GM18951 (cell line): ENCODE measurements around the gene CFAP119.

ENCODE experiments used
- POLR2A ChIP-seq: IDR thresholded peaks from 4 replicates; pipeline ENCODE4 v1.6.1; 2011; ENCODE audit warnings: mild to moderate bottlenecking; ENCODE audit not compliant: insufficient read length, insufficient read depth; ENCODE audit errors: extremely low read depth
- in situ Hi-C: fragments of 300-500 bp; cut with MboI; formaldehyde crosslinking; loops from one replicate; pipeline ENCODE4 v1.12.0; 2022; ENCODE audit warnings: low sequenced_read_pairs, mixed read lengths, inconsistent platforms; ENCODE audit not compliant: unreplicated experiment

The CFAP119 gene

DNA sequence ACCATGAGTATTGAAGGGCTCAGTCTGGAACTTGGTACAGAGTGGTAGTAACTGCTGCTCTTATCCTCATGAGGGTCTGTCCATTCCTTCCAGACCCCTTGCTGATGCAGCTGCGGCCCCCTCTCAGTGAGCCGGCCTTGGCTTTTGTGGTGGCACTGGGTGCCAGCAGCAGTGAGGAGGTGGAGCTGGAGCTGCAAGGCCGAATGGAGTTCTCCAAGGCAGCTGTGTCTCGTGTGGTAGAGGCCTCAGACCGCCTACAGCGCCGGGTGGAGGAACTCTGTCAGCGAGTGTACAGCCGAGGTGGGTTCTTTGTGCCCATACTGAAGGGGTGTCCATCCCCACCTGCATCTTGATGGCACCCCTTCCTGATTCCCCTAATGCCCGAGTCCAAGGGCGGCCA is 2.2 kb upstream of the CFAP119 start:
- no peak for TF ChIP-seq POLR2A
- in situ Hi-C loops = loop anchor here (10.0 kb wide), 1 partner anchor 161 kb away; the partner anchor contains the start of gene FBXL19

DNA sequence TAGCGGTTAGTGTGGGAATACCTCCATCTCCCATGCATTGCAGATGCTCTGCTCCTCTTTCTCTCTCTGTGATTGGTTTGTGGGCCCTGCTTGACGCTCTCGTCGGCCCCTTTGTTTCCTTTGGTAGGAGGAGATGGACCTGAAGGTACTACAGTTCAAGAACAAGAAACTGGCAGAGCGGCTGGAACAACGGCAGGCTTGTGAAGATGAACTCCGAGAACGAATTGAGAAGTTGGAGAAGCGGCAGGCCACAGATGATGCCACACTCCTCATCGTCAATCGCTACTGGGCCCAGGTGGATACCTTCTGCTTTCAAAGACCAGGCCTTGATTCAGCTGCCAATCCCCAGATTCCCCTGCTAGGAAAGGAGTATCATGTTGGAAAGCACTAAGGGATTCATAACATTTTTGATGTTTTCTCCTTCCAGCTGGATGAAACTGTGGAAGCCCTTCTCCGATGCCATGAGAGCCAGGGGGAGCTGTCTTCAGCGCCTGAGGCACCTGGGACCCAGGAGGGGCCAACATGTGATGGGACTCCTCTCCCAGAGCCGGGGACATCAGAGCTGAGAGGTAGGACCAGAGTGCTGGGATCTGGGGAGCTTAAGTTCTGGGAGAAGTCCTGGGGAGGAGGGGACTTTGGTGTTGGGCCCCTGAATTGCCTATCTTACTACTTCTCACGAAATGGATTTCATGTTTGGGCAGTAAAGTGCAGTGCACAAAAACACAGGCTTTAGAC is 1.3 kb upstream of the CFAP119 start:
- no peak for TF ChIP-seq POLR2A
- in situ Hi-C loops = loop anchor here (10.0 kb wide), 1 partner anchor 162 kb away; the partner anchor contains the start of gene FBXL19

DNA sequence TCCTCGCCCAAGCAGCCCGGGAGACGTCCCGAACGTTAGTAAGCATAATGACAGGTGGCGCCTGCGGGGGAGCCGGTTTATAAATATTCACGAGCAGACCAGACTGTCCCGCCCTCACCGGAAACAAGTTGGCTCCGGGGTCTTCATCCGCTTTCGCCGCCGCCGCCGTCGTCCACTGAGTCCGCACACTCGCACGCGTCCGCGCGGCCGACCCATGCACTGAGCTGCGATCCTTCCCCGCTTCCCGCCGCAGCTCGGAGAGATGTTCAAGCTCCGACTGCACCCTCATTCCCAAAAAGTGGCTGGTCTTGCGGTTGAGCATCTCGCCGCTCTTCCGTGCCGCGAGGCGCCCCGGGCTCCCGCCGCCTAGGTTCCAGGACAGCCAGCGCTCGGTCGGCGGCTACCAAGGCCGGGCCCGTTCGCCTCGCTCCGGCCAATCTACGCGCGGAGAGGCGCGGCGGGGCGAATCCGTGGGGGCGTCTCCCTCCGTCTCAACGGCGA is 385 bp downstream of the CFAP119 start:
- in situ Hi-C loops = loop anchor here (10.0 kb wide), 1 partner anchor 163 kb away; the partner anchor contains the start of gene FBXL19
- no peak for TF ChIP-seq POLR2A

- in situ Hi-C loops = loop anchor here (10.0 kb wide), 1 partner anchor 164 kb away; the partner anchor contains the start of gene FBXL19
Measured at GRCh38 chr16:30760577-30761426, 1.1 kb downstream of the CFAP119 start.

DNA sequence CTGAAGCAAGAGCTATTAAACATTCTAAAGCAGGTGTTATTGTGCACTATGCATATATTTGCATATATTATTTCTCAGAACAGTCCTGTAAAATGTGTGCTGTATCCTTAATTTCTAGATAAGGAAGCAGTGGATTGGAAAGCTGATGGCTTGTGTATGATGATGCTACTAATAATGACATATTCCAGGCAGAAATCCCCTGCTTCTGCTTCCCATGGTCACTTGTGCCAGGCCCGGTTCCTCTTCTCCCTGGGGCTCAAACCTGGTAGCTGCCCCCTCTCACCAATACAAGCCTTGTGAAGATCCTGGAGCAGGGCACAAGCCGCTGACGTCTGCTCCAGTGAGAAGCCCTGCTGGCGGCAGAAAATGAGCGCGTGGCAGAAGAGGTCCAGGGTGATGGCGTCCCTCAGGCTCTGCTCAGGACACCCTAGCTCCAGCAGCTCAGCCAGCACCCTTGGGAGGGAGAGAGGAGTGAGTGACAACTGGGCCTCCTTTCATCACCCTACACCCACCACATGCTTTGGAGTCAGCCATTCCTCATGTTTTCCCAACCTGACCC is 1.8 kb downstream of the CFAP119 start:
- in situ Hi-C loops = loop anchor here (10.0 kb wide), 1 partner anchor 165 kb away; the partner anchor contains the start of gene FBXL19
- no peak for TF ChIP-seq POLR2A

More at GRCh38 chr16:30760577-30761426, 1.1 kb downstream of the CFAP119 start:
- TF ChIP-seq POLR2A = no peak

DNA sequence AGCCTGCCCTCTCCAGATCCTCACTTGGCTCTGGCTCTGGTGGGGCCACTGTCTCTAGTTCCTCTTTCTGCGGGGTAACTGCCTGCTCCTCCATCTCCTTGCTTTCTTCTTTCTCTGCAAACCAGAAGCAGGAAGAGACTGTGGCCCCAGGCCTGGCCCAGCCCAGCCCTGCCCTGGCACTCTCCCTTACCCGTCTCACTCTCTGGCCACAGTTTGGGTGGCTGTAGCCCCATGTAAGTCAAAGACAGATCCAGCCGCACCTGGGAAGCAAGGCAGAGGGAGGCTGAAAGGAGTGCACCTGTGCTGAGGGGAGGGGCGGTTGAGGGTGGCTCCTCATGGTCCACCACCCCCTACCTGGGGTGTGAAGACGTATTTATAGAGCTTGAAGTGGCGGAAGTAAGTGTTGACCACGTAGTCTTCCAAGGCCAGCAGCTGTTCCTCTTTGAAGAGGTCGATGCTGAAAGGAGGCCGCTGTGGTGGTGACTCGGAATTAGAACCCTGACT is 2.8 kb downstream of the CFAP119 start:
- TF ChIP-seq POLR2A = no peak
- in situ Hi-C loops = no loop called here

GRCh38 chr16:30757316-30757715 is 4.5 kb downstream of the CFAP119 start:
- TF ChIP-seq POLR2A = no peak
- in situ Hi-C loops = no loop called here

DNA sequence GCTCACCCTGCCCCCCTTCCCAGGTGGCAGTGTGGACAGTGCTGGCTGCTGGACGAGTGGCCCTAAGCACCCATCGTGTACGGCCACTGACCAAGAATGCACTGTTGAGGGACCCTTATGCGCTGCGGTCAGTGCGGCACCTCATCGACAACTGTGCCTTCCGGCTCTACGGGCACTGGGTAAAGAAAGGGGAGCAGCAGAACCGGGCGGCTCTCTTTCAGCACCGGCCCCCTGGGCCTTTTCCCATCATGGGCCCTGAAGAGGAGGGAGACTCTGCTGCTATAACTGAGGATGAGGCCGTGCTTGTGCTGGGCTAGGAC is 5.1 kb downstream of the CFAP119 start:
- no peak for TF ChIP-seq POLR2A
- in situ Hi-C loops = no loop called here

- no peak for TF ChIP-seq POLR2A
- in situ Hi-C loops = no loop called here
Measured at GRCh38 chr16:30755955-30756780, 5.7 kb downstream of the CFAP119 start.

DNA sequence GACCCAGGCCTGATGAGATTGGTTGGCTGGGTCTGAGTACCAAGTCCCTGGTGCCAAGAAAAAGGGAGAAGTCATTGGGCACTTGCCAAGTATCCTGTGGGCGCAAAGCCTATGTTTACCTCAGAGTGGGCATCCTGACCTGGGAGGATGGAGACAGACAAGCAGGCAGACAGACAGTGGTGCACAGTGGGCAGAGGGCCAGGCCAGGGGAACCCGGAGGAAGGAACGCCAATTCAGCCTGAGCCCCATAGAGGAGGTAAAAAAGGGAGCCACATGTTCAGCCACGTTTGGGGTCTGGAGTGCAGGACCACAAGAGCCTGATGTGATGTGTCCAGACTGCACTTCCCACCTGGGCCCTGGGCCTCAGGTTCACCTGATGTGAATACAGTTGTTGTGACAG is 8.3 kb downstream of the CFAP119 start:
- no peak for TF ChIP-seq POLR2A
- in situ Hi-C loops = no loop called here

DNA sequence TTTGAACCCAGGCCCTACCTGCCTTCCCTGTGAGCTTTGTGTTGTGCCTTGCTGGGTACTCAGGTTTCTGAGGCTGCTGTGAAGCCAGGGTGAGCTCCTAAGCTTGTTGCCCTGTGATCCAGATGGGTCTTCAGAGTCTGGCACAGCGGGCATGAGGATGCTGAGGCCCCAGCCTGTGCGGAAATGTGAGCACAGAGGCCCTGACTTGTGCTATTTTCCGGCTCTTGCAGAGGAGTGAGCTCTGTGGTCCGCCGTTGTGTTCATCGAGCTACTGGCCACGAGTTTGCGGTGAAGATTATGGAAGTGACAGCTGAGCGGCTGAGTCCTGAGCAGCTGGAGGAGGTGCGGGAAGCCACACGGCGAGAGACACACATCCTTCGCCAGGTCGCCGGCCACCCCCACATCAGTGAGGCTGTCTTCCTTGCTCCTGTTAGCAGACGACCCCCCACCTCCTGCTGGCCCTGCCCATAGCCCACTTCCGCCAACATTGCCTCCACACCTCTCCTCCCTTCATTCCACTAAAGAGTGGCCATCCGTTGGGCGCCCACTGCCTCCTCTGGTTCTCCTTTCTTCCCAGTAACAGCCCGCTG is 10.9 kb downstream of the CFAP119 start:
- in situ Hi-C loops = no loop called here

DNA sequence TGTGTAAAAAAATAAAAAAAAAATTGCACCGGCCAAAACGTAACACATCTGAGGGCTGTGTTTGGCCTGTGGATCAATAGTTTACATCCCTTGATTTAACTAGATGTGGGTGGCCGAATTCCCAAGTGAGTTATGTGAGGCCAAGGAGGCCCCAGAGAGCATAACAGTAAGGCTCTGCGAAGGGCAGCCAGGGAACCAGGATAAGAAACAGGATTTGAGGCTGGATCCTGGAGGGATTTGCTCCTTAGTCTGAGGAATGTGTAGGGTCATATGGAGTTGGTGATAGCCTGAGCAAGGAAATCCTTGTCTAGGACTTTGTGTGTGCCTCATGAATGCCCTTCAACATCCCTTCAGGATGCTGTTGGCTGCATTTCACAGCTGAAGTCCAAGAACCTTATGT is 11.7 kb downstream of the CFAP119 start:
- no peak for TF ChIP-seq POLR2A
- in situ Hi-C loops = no loop called here

More for the DNA sequence above, 10.9 kb downstream of the CFAP119 start:
- TF ChIP-seq POLR2A = no peak
